SJSA1 (cell line): ENCODE measurements around the gene FAM174A. TPM values are rescaled to one million over a fixed set of nuclear protein-coding genes. Genes with fewer than 3 reads are reported as not detected.

Experiments used
- DNase-seq, 2 experiments: peaks; one replicate each; pipeline ENCODE4 v3.0.0-alpha.2; 2015 to 2020; ENCODE audit warnings: low spot score in 2 of 2, low read depth in 1 of 2
- H3K27ac ChIP-seq: fragments of 250-450 bp; sonication (Bioruptor Pico); 2 replicates; pipeline ENCODE4 v1.5.1; 2020; ENCODE audit warnings: mild to moderate bottlenecking, moderate library complexity
- H3K27me3 ChIP-seq: fragments of 250-450 bp; sonication (Bioruptor Pico); replicated peaks from 2 replicates; pipeline ENCODE4 v1.5.1; 2020; ENCODE audit warnings: mild to moderate bottlenecking, moderate library complexity
- H3K36me3 ChIP-seq: fragments of 250-450 bp; sonication (Bioruptor Pico); 2 replicates; pipeline ENCODE4 v1.5.1; 2020; ENCODE audit warnings: mild to moderate bottlenecking
- H3K4me1 ChIP-seq: fragments of 250-450 bp; sonication (Bioruptor Pico); replicated peaks from 2 replicates; pipeline ENCODE4 v1.6.1; 2021; ENCODE audit warnings: mild to moderate bottlenecking
- H3K4me3 ChIP-seq: fragments of 250-450 bp; sonication (Bioruptor Pico); 2 replicates; pipeline ENCODE4 v1.5.1; 2020; ENCODE audit warnings: mild to moderate bottlenecking
- H3K9me3 ChIP-seq: fragments of 250-450 bp; sonication (Bioruptor Pico); replicated peaks from 2 replicates; pipeline ENCODE4 v1.5.1; 2020; ENCODE audit warnings: mild to moderate bottlenecking
- total RNA-seq: library from RNA; depleted of rRNA; stranded (reverse); fragments of >200 nt; shearing (Covaris generic); gene quantifications from 2 replicates; pipeline ENCODE4 v1.2.3, GENCODE V29; 2014; rRNA removed

Gene FAM174A
- 31.2 and 68.1 TPM in 2 replicates for total RNA-seq

DNA sequence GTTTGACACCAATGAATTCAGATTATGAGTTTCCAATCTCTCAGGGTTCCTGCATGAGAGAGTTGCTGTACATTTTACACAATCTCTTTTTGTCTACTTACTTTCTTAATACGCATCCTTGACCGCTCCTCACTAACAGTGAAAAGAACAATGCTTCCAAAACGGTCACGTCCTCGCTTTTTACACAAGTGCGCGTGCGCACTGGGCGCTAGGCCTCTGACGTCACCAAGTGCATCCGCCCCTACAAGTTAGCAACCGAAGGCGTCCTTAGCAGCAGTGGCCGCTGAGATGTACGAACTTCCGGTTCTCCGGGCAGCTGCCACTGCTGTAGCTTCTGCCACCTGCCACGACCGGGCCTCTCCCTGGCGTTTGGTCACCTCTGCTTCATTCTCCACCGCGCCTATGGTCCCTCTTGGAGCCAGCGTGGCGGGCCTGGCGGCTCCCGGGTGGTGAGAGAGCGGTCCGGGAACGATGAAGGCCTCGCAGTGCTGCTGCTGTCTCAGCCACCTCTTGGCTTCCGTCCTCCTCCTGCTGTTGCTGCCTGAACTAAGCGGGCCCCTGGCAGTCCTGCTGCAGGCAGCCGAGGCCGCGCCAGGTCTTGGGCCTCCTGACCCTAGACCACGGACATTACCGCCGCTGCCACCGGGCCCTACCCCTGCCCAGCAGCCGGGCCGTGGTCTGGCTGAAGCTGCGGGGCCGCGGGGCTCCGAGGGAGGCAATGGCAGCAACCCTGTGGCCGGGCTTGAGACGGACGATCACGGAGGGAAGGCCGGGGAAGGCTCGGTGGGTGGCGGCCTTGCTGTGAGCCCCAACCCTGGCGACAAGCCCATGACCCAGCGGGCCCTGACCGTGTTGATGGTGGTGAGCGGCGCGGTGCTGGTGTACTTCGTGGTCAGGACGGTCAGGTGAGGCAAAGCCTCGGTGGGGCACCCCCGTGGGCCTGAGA is at the start of gene FAM174A:
Gene FAM174A (plus strand): TSS at position 315 of the 946 bp plus-strand sequence. CDS start 157 bp downstream, at position 472.
- Histone ChIP-seq H3K9me3 (peaks cover 3% of the 10 kb centered on the region; the same call in 1 of the 2 replicates), H3K27ac (peak within 1 kb of the TSS; percentile 81), H3K4me3 (peak within 1 kb of the TSS; percentile 69), H3K27me3 (no peaks in the 10 kb centered on the region), H3K4me1 (peaks cover 8% of the 10 kb centered on the region), H3K36me3 (no peaks in the 10 kb centered on the region)
- peak; percentile 97 to 98 for DNase-seq

DNA sequence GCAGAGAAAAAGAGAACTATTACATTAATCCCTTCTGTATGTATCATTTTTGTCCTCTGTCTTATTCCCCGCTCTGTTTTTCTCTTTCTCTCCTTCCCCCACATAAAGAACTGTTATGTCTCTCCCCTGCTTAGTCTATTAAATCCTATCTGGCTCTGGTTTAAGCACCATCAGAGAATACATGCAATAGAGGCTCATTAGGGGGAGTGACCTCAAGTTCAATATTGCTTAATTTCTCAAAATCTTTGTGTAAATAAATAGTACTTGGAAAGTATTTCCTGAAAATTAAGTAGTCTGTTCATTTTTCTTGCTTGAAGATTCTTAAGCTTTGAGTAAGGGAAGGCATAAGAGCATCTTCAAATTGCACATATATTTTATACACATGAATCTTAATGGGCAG is 41.2 kb upstream of the FAM174A start:
- H3K4me3 ChIP-seq: no peak overlapping the region
- no peaks in the 10 kb centered on the region for H3K4me1 ChIP-seq
- H3K27me3 ChIP-seq: no peaks in the 10 kb centered on the region
- H3K9me3 ChIP-seq: peaks cover 2% of the 10 kb centered on the region; the same call in 1 of the 2 replicates
- H3K36me3 ChIP-seq: no peaks in the 10 kb centered on the region
- no peak overlapping the region for H3K27ac ChIP-seq
- DNase-seq: no peak

GRCh38 chr5:100496296-100496695 is 38.9 kb upstream of the FAM174A start:
- no peaks in the 10 kb centered on the region for H3K4me1 ChIP-seq
- no peak overlapping the region for H3K4me3 ChIP-seq
- no peak for DNase-seq
- no peaks in the 10 kb centered on the region for H3K36me3 ChIP-seq
- no peaks in the 10 kb centered on the region for H3K27me3 ChIP-seq
- 0 out of 2 replicates have a peak, but pooled peaks cover 2% of the 10 kb centered on the region for H3K9me3 ChIP-seq
- H3K27ac ChIP-seq: no peak overlapping the region

DNA sequence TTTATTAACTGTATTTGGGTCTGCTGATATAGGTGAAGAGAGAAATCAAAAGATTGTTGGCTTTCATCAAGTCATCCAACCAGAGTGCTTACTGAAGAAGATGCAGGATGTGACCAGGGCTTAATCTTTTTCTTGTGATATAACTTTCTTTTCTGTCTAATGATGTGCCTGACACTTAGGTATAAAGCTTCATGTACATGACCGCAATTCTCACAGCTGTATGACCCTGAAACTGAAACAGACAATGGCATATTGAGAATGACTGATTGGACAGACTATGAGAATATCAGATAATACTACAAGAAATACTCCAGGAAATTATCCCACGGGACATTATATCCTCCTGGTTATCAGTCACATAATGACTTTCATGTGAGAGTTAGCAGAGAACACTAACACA is 32.5 kb upstream of the FAM174A start:
- H3K4me3 ChIP-seq: no peak overlapping the region
- DNase-seq: no peak
- no peaks in the 10 kb centered on the region for H3K4me1 ChIP-seq
- no peaks in the 10 kb centered on the region for H3K27me3 ChIP-seq
- no peak overlapping the region for H3K27ac ChIP-seq
- H3K9me3 ChIP-seq: no peaks in the 10 kb centered on the region
- H3K36me3 ChIP-seq: no peaks in the 10 kb centered on the region

DNA sequence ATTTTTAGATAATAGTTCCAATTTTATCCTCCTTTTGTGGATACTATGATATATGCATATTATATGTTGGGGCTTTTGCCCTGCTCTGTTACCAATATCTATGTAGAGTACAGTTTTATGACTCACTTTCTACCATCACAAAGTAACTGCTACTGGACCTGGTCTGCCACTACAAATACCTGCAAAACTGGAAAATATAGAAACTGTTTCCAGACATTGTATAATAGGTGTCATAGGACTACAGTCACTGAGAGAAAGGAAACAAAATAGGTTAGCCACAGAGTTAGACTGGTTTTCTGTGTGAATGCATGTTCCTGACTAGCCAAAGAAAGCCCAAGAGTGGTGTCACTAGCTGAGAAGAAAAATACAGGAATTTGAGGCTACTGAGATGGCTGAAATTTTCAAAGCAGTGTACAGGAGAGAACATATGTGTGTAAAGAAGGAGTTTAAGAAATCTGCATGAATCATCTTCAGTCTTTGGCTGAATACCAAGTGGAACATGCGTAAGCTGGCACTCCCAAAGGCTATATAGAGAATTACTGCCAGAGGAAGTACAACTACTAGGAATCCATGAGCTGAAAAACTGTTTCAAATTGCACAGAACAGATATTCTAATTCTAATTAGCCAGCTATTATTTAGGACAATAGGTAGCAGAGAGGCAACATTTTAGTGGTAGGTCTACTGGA is 29.0 kb upstream of the FAM174A start:
- DNase-seq: no peak
- no peaks in the 10 kb centered on the region for H3K36me3 ChIP-seq
- no peak overlapping the region for H3K27ac ChIP-seq
- no peak overlapping the region for H3K4me3 ChIP-seq
- no peaks in the 10 kb centered on the region for H3K4me1 ChIP-seq
- no peaks in the 10 kb centered on the region for H3K27me3 ChIP-seq
- H3K9me3 ChIP-seq: no peaks in the 10 kb centered on the region

DNA sequence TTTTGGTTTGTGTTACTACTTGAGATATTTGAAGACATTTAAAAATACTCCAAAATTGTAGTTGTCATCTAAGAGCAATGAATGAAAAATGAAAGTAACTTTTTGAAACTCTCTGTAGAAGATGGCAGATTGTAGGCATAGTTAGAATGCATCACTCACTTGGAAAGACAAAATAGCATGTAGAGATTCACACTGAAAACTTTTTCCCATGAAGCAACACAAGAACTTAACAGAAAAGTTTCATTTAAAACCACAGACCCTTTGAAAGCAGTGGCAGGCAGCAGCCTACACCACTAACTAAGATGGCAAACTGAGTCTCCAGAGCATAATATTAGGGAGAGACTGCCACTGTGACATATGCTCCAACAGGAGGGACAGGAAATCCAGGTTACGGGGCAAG is 18.9 kb upstream of the FAM174A start:
- Histone ChIP-seq H3K27ac (no peak overlapping the region), H3K36me3 (no peaks in the 10 kb centered on the region), H3K27me3 (no peaks in the 10 kb centered on the region), H3K4me1 (no peaks in the 10 kb centered on the region), H3K9me3 (peaks cover 2% of the 10 kb centered on the region; the same call in 1 of the 2 replicates), H3K4me3 (no peak overlapping the region)
- DNase-seq: no peak

DNA sequence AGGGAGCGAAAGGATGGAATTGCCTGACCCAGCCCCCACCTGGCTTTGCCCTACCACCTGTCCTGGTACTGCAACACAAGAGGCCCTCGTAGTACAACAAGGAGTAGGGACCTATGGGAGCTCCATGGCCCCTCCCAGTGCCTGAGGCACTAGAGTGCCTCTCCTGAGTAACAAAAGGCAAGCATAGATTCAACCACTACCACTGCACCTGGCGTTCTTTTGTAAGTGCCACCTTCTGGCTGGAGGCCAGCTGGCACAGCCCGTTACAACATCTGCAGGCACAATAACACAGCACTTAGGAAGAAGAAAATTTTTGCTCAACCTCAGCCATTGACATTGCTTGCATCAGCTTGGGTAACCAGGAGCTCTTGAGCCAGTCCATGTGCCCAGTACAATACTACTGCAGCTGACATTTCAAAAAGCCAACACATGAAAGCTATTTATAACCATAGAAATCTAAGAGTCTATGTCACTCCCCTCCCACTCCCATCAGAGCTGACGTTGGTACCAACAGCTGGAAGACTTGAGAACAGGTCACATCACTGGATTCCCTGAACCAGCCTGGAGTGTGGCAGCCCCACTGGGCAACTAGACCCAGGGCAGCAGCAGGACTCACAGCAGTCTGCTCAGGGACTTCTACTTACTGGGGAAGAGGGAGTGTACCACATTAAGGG is 17.7 kb upstream of the FAM174A start:
- Histone ChIP-seq H3K27me3 (no peaks in the 10 kb centered on the region), H3K4me1 (no peaks in the 10 kb centered on the region), H3K4me3 (no peak overlapping the region), H3K27ac (no peak overlapping the region), H3K9me3 (peaks cover 2% of the 10 kb centered on the region; the same call in 1 of the 2 replicates), H3K36me3 (no peaks in the 10 kb centered on the region)
- no peak for DNase-seq

DNA sequence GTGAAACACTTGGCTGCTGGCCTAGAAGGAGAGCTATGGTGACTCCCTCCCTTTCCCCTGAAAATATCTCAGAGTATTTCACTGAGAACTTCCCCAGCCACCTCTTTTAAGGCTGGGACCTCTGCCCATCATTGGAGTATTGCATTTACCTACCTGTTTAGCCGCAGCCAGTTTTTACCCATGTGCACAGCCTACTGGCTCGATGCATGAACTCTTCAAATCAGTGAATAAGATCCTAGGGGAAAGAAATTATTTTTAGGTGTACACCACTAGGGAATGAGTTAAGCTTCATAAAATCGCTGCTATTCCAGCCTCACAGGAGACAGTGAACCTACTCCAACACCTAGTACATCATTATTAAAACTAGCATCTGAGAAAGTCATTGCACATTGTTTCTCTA is 16.8 kb upstream of the FAM174A start:
- Histone ChIP-seq H3K4me1 (no peaks in the 10 kb centered on the region), H3K27ac (no peak overlapping the region), H3K9me3 (peaks cover 2% of the 10 kb centered on the region; the same call in 1 of the 2 replicates), H3K36me3 (no peaks in the 10 kb centered on the region), H3K4me3 (no peak overlapping the region), H3K27me3 (no peaks in the 10 kb centered on the region)
- no peak for DNase-seq

- Histone ChIP-seq H3K27me3 (no peaks in the 10 kb centered on the region), H3K9me3 (peaks cover 2% of the 10 kb centered on the region; the same call in 1 of the 2 replicates)
Measured at GRCh38 chr5:100519075-100519474, 16.1 kb upstream of the FAM174A start.

GRCh38 chr5:100520348-100520747 is 14.8 kb upstream of the FAM174A start:
- peaks cover 2% of the 10 kb centered on the region; the same call in 1 of the 2 replicates for H3K9me3 ChIP-seq
- no peaks in the 10 kb centered on the region for H3K4me1 ChIP-seq
- no peak overlapping the region for H3K4me3 ChIP-seq
- H3K36me3 ChIP-seq: no peaks in the 10 kb centered on the region
- no peak for DNase-seq
- no peak overlapping the region for H3K27ac ChIP-seq
- no peaks in the 10 kb centered on the region for H3K27me3 ChIP-seq

More at GRCh38 chr5:100519075-100519474, 16.1 kb upstream of the FAM174A start:
- DNase-seq: no peak
- no peak overlapping the region for H3K4me3 ChIP-seq
- H3K36me3 ChIP-seq: no peaks in the 10 kb centered on the region
- no peak overlapping the region for H3K27ac ChIP-seq
- no peaks in the 10 kb centered on the region for H3K4me1 ChIP-seq

DNA sequence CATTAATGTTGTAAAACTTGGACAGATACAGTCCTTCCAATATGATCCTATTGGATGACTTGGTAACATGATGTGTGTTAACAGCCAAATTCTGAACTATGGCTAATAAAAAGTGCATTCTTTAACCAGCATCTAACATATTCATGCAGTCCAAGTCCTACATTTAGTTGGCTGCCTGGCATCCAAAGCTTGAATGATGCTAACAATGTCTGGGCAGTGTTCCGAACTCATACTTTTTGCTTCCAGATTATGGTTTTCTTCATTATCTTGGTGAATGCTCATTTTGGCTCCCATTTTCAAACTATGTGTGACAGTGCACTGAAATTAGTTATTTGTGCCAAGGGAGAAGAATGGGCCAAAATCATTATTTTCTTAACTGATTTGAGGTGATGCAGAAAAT is 2.8 kb downstream of the FAM174A start:
- no peak overlapping the region for H3K4me3 ChIP-seq
- H3K27me3 ChIP-seq: no peaks in the 10 kb centered on the region
- no peaks in the 10 kb centered on the region for H3K9me3 ChIP-seq
- no peaks in the 10 kb centered on the region for H3K36me3 ChIP-seq
- peaks cover 8% of the 10 kb centered on the region for H3K4me1 ChIP-seq
- no peak overlapping the region for H3K27ac ChIP-seq
- DNase-seq: no peak

- no peak for DNase-seq
- Histone ChIP-seq H3K4me3 (no peak overlapping the region), H3K27me3 (no peaks in the 10 kb centered on the region), H3K36me3 (no peaks in the 10 kb centered on the region), H3K4me1 (peaks cover 8% of the 10 kb centered on the region), H3K27ac (no peak overlapping the region), H3K9me3 (no peaks in the 10 kb centered on the region)
Measured at GRCh38 chr5:100539519-100539918, 4.3 kb downstream of the FAM174A start.

- DNase-seq: no peak
Measured at GRCh38 chr5:100542086-100542485, 6.9 kb downstream of the FAM174A start.

More at GRCh38 chr5:100542086-100542485, 6.9 kb downstream of the FAM174A start:
- Histone ChIP-seq H3K4me1 (no peaks in the 10 kb centered on the region), H3K27ac (no peak overlapping the region), H3K27me3 (no peaks in the 10 kb centered on the region), H3K4me3 (no peak overlapping the region), H3K36me3 (no peaks in the 10 kb centered on the region), H3K9me3 (no peaks in the 10 kb centered on the region)
